Smooth muscle cell (in vitro differentiated cells): ENCODE results near the gene MAP3K10. TPM values are rescaled to one million over a fixed set of nuclear protein-coding genes. Genes with fewer than 3 reads are reported as not detected.

Experiments
- DNase-seq: peaks from one replicate; lab custom pipeline; 2025; ENCODE audit not compliant: unreplicated experiment; lab: John Stamatoyannopoulos, UW
- H2AFZ ChIP-seq: fragments of 200-600 bp; sonication (generic); 2 replicates; pipeline ENCODE4 v1.6.0; 2016; ENCODE audit warnings: antibody characterized with exemption, low read depth, mild to moderate bottlenecking
- H3F3A ChIP-seq: fragments of 200-600 bp; sonication (generic); 2 replicates; pipeline ENCODE4 v1.6.0; 2017; ENCODE audit warnings: antibody characterized with exemption, low read depth
- H3K27ac ChIP-seq: fragments of 200-600 bp; sonication (generic); 2 replicates; pipeline ENCODE4 v1.5.1; 2016; ENCODE audit warnings: low read depth, mild to moderate bottlenecking
- H3K27me3 ChIP-seq: fragments of 200-600 bp; sonication (generic); 2 replicates; pipeline ENCODE4 v1.6.1; 2016; ENCODE audit warnings: low read depth, mild to moderate bottlenecking
- H3K36me3 ChIP-seq: fragments of 200-600 bp; sonication (generic); 2 replicates; pipeline ENCODE4 v1.5.1; 2016; ENCODE audit warnings: low read depth
- H3K4me1 ChIP-seq: fragments of 200-600 bp; sonication (generic); 2 replicates; pipeline ENCODE4 v1.5.1; 2016; ENCODE audit warnings: low read depth
- H3K4me2 ChIP-seq: fragments of 200-600 bp; sonication (generic); 2 replicates; pipeline ENCODE4 v1.6.0; 2016; ENCODE audit warnings: mild to moderate bottlenecking
- H3K4me3 ChIP-seq: fragments of 200-600 bp; sonication (generic); 2 replicates; pipeline ENCODE4 v1.5.1; 2016; ENCODE audit warnings: mild to moderate bottlenecking
- H3K79me2 ChIP-seq: fragments of 200-600 bp; sonication (generic); 2 replicates; pipeline ENCODE4 v1.6.0; 2016; ENCODE audit warnings: low read depth, mild to moderate bottlenecking
- H3K9ac ChIP-seq: fragments of 200-600 bp; sonication (generic); 2 replicates; pipeline ENCODE4 v1.6.0; 2016; ENCODE audit warnings: low read depth
- H3K9me3 ChIP-seq: fragments of 200-600 bp; sonication (generic); replicated peaks from 2 replicates; pipeline ENCODE4 v1.5.1; 2016; ENCODE audit warnings: low read depth
- H4K20me1 ChIP-seq: fragments of 200-600 bp; sonication (generic); 2 replicates; pipeline ENCODE4 v1.6.0; 2016; ENCODE audit warnings: low read depth
- WGBS: methylation state at CpG from one replicate; pipeline ENCODE4 v1.1.7; 2016; ENCODE audit warnings: low lambda C conversion rate; 5-methylcytosine and 5-hydroxymethylcytosine counted together
- polyA plus RNA-seq: library from polyadenylated mRNA; unstranded; fragments of >200 nt; fragmentation: Nextera tagmentation; extraction: Ambion mirVana; gene quantifications from 2 replicates; pipeline ENCODE4 v1.2.1, GENCODE V29; 2016
- total RNA-seq: library from RNA; depleted of rRNA; stranded (reverse); fragments of >200 nt; gene quantifications from 2 replicates; pipeline ENCODE4 v1.2.3, GENCODE V29; 2014
- TF ChIP-seq, protein P1 (sequence below): fragments of 200-600 bp; sonication (generic); IDR thresholded peaks from 2 replicates; pipeline ENCODE4 v1.5.1; 2017; ENCODE audit warnings: borderline replicate concordance, mild to moderate bottlenecking, antibody characterized with exemption; ENCODE audit not compliant: insufficient read depth, poor library complexity, severe bottlenecking

MAP3K10 gene
- total and polyA plus RNA-seq, 2 experiments from 2014 or later = 4.4 to 7.8 TPM

DNA sequence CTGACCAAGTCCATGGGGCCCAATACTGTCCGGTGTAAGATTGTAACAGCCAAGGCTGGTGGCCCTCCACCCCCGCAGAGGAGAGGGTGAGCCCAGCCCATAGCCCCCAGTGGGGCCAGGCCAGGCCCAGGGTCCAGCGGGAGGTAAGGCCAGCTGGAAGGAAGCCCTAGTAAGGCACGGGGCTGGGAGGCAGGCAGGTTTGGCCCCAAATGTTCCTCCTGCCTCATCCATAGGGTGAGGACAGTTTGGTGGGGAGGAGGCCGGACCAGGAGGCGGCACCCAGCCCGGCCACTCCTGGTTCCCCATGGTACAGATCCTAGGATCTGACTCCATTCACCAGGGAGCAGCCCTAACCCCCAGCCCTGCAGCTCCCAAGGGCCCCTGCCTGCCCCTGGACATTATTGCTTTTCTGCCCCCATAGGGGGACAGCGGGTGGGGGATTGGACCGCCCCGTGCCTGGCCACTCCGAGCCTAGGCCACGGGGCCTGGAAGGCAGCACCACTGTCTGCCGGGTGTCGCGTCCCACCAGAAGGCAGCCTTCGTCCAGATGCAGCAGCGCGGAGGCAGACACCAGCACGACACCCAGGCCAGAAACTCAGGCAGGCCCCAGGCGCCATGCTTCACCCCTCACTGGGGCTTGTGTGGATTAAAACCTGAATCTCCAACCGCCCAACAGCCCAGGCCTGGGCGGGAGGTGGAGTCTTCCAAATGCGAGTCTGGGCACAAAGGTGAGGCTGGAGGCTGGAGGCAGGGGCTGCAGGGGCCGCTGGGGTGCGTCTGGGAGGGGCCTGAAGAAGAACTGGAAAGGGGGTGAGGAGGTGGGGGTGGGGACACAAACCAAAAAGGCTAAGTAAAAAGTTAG, 42.0 kb downstream of the MAP3K10 start:
- WGBS = 95% methylated on average over 25 of the region's 25 CpGs
- Histone ChIP-seq H3K4me3 (no peak overlapping the region), H4K20me1 (no peaks in the 10 kb centered on the region), H3K27me3 (no peaks in the 10 kb centered on the region), H3K79me2 (no peaks in the 10 kb centered on the region), H3K9ac (no peak overlapping the region), H2AFZ (no peak overlapping the region), H3K9me3 (no peaks in the 10 kb centered on the region), H3F3A (no peaks in the 10 kb centered on the region), H3K36me3 (no peaks in the 10 kb centered on the region), H3K4me2 (no peak overlapping the region), H3K4me1 (peaks cover 10% of the 10 kb centered on the region), H3K27ac (no peak overlapping the region)
- TF ChIP-seq, protein P1, sequence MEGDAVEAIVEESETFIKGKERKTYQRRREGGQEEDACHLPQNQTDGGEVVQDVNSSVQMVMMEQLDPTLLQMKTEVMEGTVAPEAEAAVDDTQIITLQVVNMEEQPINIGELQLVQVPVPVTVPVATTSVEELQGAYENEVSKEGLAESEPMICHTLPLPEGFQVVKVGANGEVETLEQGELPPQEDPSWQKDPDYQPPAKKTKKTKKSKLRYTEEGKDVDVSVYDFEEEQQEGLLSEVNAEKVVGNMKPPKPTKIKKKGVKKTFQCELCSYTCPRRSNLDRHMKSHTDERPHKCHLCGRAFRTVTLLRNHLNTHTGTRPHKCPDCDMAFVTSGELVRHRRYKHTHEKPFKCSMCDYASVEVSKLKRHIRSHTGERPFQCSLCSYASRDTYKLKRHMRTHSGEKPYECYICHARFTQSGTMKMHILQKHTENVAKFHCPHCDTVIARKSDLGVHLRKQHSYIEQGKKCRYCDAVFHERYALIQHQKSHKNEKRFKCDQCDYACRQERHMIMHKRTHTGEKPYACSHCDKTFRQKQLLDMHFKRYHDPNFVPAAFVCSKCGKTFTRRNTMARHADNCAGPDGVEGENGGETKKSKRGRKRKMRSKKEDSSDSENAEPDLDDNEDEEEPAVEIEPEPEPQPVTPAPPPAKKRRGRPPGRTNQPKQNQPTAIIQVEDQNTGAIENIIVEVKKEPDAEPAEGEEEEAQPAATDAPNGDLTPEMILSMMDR = no peak
- no peak for DNase-seq

DNA sequence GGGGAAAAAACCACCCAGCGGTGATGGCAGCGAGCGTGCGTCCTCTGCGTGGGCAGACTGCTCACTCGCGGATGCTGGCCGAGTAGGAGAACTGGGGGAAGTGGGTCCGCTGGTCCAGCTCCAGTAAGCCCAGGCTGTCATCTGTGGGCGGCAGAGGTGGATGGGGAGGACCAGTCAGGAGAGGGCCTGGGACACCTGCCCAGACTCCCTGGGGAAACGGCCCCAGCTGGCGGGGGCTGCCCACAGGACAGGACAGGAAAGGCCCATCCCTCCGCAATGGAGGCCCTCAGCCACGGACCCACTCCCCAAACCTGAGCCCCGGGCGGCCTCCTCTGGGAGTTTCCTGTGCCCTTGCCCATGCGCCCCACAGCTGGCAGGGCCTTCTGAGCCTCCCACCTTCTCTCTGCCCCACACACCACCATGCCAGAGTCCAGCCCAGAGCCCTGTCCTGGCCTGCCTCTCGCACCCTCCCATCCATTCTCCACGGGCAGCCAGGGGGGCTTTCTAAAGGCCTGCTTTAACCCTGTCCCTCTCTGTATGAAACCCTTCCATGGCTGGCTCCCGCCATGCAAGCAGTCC, 42.7 kb downstream of the MAP3K10 start:
- H3K9ac ChIP-seq = no peak overlapping the region
- H3K79me2 ChIP-seq = no peaks in the 10 kb centered on the region
- WGBS = 97% methylated on average over 16 of the region's 20 CpGs

DNA sequence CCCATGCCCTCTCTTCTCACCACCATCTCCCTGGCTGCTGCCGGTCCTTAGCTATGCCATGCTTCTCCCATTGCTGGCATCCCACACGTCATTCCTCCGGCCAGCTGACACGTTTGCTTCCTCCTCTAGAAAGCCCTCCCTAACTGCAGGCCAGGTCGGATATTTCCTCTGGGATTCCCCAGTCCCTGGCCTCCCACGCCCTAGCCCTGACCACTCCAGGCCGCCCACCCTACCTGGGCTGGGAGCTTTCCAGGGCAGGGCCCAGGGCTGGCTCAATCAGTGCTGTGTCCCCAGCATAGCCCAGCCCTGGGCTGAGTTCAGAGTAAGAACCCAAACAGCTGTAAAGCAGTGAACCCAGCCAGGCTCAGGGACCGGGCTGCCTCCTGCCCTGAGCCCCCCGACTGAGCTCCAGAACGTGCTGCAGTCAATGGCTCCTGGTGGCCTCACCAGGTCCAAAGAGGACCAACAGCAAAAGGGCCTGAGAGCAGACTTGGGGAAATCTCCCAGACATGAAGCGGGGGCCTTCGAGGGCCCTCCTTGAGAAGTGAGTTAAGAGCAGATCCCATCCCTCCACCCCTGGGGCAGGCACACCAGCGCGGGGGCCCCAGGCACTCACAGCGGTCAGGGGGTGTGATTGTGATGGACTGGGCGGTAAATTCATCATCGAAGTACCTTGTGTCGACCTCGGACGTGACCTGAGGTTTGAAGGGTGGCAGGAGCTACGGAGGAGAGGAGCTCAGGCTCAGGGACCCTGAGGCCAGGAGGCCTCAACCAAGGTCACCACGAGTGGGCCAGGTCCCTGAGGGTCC, 43.4 kb downstream of the MAP3K10 start:
- WGBS = 94% methylated on average over 22 of the region's 22 CpGs
- no peaks in the 10 kb centered on the region for H3F3A ChIP-seq
- no peak overlapping the region for H3K4me3 ChIP-seq
- no peak overlapping the region for H2AFZ ChIP-seq
- TF ChIP-seq, protein P1 = no peak
- no peak overlapping the region for H3K4me2 ChIP-seq
- no peaks in the 10 kb centered on the region for H3K9me3 ChIP-seq
- no peak overlapping the region for H3K9ac ChIP-seq
- H4K20me1 ChIP-seq = no peaks in the 10 kb centered on the region
- no peaks in the 10 kb centered on the region for H3K79me2 ChIP-seq
- no peaks in the 10 kb centered on the region for H3K27me3 ChIP-seq
- no peak for DNase-seq
- peaks cover 10% of the 10 kb centered on the region for H3K4me1 ChIP-seq
- no peaks in the 10 kb centered on the region for H3K36me3 ChIP-seq
- no peak overlapping the region for H3K27ac ChIP-seq

More for the DNA sequence above, 42.7 kb downstream of the MAP3K10 start:
- Histone ChIP-seq H2AFZ (no peak overlapping the region), H3K27ac (no peak overlapping the region), H3K9me3 (no peaks in the 10 kb centered on the region), H3K4me1 (peaks cover 10% of the 10 kb centered on the region), H3K4me3 (no peak overlapping the region), H3K36me3 (no peaks in the 10 kb centered on the region), H3K4me2 (no peak overlapping the region), H4K20me1 (no peaks in the 10 kb centered on the region), H3F3A (no peaks in the 10 kb centered on the region), H3K27me3 (no peaks in the 10 kb centered on the region)
- TF ChIP-seq, protein P1 = no peak
- DNase-seq = no peak
